Measurements from ENCODE around the gene ETS1. TPM values are rescaled to one million over a fixed set of nuclear protein-coding genes. Genes with fewer than 3 reads are reported as not detected.

The ETS1 gene
- total and polyA plus RNA-seq, 8 donors, result 70.2 to 139 (median 128) TPM

DNA sequence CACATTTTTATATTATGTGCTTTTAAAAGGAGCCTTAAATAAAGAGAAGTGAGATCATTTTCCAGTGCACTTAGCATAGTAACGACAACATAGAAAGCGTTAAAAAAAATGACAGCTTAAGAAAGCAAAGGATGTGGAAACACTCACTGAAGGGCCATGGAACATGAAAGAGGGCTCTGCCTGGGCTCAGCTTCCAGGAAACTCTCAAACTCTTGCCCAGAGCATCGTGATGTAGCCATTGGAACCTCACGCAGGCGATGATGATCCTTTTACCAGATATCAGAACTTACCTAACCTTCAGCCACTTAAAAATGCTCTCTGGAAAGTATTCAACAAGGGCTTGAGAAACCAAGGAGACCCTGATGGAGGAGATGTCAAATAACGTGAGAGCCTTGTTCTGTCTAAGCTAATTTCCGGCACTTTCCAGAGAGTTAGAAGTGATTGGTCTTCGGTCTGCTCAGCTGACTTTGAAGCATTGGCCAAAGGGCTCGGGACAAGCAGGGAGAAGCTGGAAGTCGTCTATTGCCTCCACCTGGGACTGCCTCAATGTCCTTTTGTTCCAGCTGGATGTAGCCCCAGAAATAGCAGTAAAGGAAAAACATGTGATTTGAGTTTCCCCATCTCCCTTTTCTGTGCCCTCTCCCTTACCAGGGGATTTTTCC is 21.5 kb upstream of the ETS1 start:
- no peak for TF ChIP-seq CTCF (IDR thresholded peaks at IDR 0.05)
- peaks cover 0 to 26% of the 10 kb centered on the region in 2 donors for H3K4me1 ChIP-seq
- peak; percentile 6 for ATAC-seq
- no peak for DNase-seq
- no peak overlapping the region for H3K4me3 ChIP-seq
- no peak overlapping the region for H3K27ac ChIP-seq
- H3K36me3 ChIP-seq, result no peaks in the 10 kb centered on the region
- H3K27me3 ChIP-seq, result no peaks in the 10 kb centered on the region
- intact Hi-C loops (cut with DNase I), result no loop called here
- H3K9me3 ChIP-seq, result no peaks in the 10 kb centered on the region

DNA sequence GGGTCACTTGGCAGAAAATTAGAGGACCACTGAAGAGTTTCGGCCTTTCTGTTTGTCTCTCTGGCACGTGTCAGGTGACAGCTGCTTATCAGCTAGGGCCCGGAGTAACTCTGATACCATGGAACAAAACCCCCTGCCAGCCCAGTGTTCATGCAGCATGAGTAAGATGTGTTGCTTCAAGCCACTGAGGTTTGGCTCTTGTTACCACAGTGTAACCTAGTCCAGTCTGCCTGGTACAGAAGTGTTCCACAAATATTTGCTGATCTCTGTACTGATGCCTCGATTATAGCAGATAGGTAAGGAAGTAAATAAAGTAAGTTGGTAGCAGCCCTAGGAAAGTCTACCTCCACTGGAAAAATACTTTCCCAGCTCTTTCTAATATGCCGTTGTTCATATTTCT is 20.5 kb upstream of the ETS1 start:
- no peak for TF ChIP-seq CTCF (IDR thresholded peaks at IDR 0.05)
- peak; percentile 81 for ATAC-seq
- H3K4me3 ChIP-seq, result no peak overlapping the region
- no peak for DNase-seq
- H3K27me3 ChIP-seq, result no peaks in the 10 kb centered on the region
- intact Hi-C loops (cut with DNase I), result no loop called here
- no peaks in the 10 kb centered on the region for H3K9me3 ChIP-seq
- no peak overlapping the region for H3K27ac ChIP-seq
- H3K4me1 ChIP-seq, result peaks cover 0 to 17% of the 10 kb centered on the region in 2 donors
- H3K36me3 ChIP-seq, result no peaks in the 10 kb centered on the region

GRCh38 chr11:128604723-128605122 is 17.4 kb upstream of the ETS1 start:
- intact Hi-C loops (cut with DNase I), result no loop called here
- Histone ChIP-seq H3K9me3 (no peaks in the 10 kb centered on the region), H3K36me3 (no peaks in the 10 kb centered on the region), H3K4me3 (no peak overlapping the region), H3K4me1 (no peaks in the 10 kb centered on the region), H3K27ac (peak overlapping the region in 1 of 2 donors; percentile 20), H3K27me3 (no peaks in the 10 kb centered on the region)
- ATAC-seq, result no peak
- no peak for DNase-seq
- no peak for TF ChIP-seq CTCF (IDR thresholded peaks at IDR 0.05)

GRCh38 chr11:128603752-128604414 is 16.5 kb upstream of the ETS1 start:
- Histone ChIP-seq H3K27me3 (no peaks in the 10 kb centered on the region), H3K27ac (peak overlapping the region in 1 of 2 donors; percentile 20)
- ATAC-seq, result peak; percentile 52

More at GRCh38 chr11:128603752-128604414, 16.5 kb upstream of the ETS1 start:
- intact Hi-C loops (cut with DNase I), result no loop called here
- no peaks in the 10 kb centered on the region for H3K36me3 ChIP-seq
- no peak overlapping the region for H3K4me3 ChIP-seq
- peaks cover 0 to 1% of the 10 kb centered on the region in 2 donors for H3K4me1 ChIP-seq
- H3K9me3 ChIP-seq, result no peaks in the 10 kb centered on the region
- DNase-seq, result no peak
- TF ChIP-seq CTCF (IDR thresholded peaks at IDR 0.05), result no peak
